ENCODE data around the gene FSIP1. TPM values are rescaled to one million over a fixed set of nuclear protein-coding genes. Genes with fewer than 3 reads are reported as not detected.

Gene FSIP1
- total RNA-seq, 2 experiments from 2014 or later, result 0.22 to 0.34 TPM

GRCh38 chr15:39605146-39605545, 177.5 kb downstream of the FSIP1 start:
- Mint-ChIP-seq H3K9me3 (no peaks in the 10 kb centered on the region), H3K27ac (no peak overlapping the region), H3K36me3 (ENCODE audit: low read depth) (no peaks in the 10 kb centered on the region), H3K27me3 (peaks cover 4% of the 10 kb centered on the region), H3K4me1 (ENCODE audit: low read depth) (no peaks in the 10 kb centered on the region), H3K4me3 (no peak overlapping the region)
- Histone ChIP-seq H3K4me3 (ENCODE audit: low read length) (no peak overlapping the region), H3K36me3 (ENCODE audit: insufficient read depth, low read length) (no peaks in the 10 kb centered on the region), H3K27ac (ENCODE audit: low read depth in 1 of 2, low read length in 2 of 2) (no peak overlapping the region), H3K4me1 (ENCODE audit: insufficient read depth, low read length) (no peaks in the 10 kb centered on the region), H3K9me3 (ENCODE audit: control insufficient read depth in 1 of 2, insufficient read depth in 1 of 2, low read length in 2 of 2) (peaks cover 6 to 11% of the 10 kb centered on the region in 2 experiments), H3K27me3 (ENCODE audit: control insufficient read depth in 1 of 2, insufficient read depth in 2 of 2, low read length in 2 of 2) (no peaks in the 10 kb centered on the region)
- no peak for DNase-seq
- CTCF ChIA-PET, result no interaction called here
- POLR2A ChIA-PET, result no interaction called here
- no peak for TF ChIP-seq CTCF (IDR thresholded peaks at IDR 0.05)
- no peak for ATAC-seq (ENCODE audit: poor library complexity)
- intact Hi-C loops (cut with DNase I, micrococcal nuclease), result no loop called here

- H3K36me3 ChIP-seq (ENCODE audit: insufficient read depth, low read length), result no peaks in the 10 kb centered on the region
- H3K9me3 ChIP-seq (ENCODE audit: control insufficient read depth in 1 of 2, insufficient read depth in 1 of 2, low read length in 2 of 2), result no peaks in the 10 kb centered on the region
- CTCF ChIA-PET, result no interaction called here
- Mint-ChIP-seq H3K27me3 (peaks cover 4% of the 10 kb centered on the region), H3K36me3 (ENCODE audit: low read depth) (no peaks in the 10 kb centered on the region), H3K4me1 (ENCODE audit: low read depth) (no peaks in the 10 kb centered on the region), H3K4me3 (no peak overlapping the region), H3K9me3 (no peaks in the 10 kb centered on the region), H3K27ac (no peak overlapping the region)
- no peak for TF ChIP-seq CTCF (IDR thresholded peaks at IDR 0.05)
- ATAC-seq (ENCODE audit: poor library complexity), result no peak
- intact Hi-C loops (cut with DNase I, micrococcal nuclease), result no loop called here
- H3K4me3 ChIP-seq (ENCODE audit: low read length), result no peak overlapping the region
- no peak overlapping the region for H3K27ac ChIP-seq (ENCODE audit: low read depth in 1 of 2, low read length in 2 of 2)
- DNase-seq, result no peak
- no peaks in the 10 kb centered on the region for H3K27me3 ChIP-seq (ENCODE audit: control insufficient read depth in 1 of 2, insufficient read depth in 2 of 2, low read length in 2 of 2)
- POLR2A ChIA-PET, result no interaction called here
- H3K4me1 ChIP-seq (ENCODE audit: insufficient read depth, low read length), result no peaks in the 10 kb centered on the region
Measured at GRCh38 chr15:39602143-39602542, 180.5 kb downstream of the FSIP1 start.

GRCh38 chr15:39599871-39600270, 182.8 kb downstream of the FSIP1 start:
- no peak for TF ChIP-seq CTCF (IDR thresholded peaks at IDR 0.05)
- no peaks in the 10 kb centered on the region for H3K36me3 Mint-ChIP-seq (ENCODE audit: low read depth)
- Histone ChIP-seq H3K27ac (ENCODE audit: low read depth in 1 of 2, low read length in 2 of 2) (no peak overlapping the region), H3K27me3 (ENCODE audit: control insufficient read depth in 1 of 2, insufficient read depth in 2 of 2, low read length in 2 of 2) (no peaks in the 10 kb centered on the region), H3K9me3 (ENCODE audit: control insufficient read depth in 1 of 2, insufficient read depth in 1 of 2, low read length in 2 of 2) (peaks cover 0 to 6% of the 10 kb centered on the region in 2 experiments), H3K36me3 (ENCODE audit: insufficient read depth, low read length) (no peaks in the 10 kb centered on the region), H3K4me3 (ENCODE audit: low read length) (no peak overlapping the region), H3K4me1 (ENCODE audit: insufficient read depth, low read length) (no peaks in the 10 kb centered on the region)
- DNase-seq (no peak), ATAC-seq (ENCODE audit: poor library complexity) (no peak)
- POLR2A ChIA-PET, result interaction anchor here (0.7 kb wide), 1 partner anchor 463 kb away, joined by 3 read pairs; no protein-coding TSS in a partner anchor
- no peak overlapping the region for H3K4me3 Mint-ChIP-seq
- H3K4me1 Mint-ChIP-seq (ENCODE audit: low read depth), result no peaks in the 10 kb centered on the region
- H3K9me3 Mint-ChIP-seq, result no peaks in the 10 kb centered on the region
- intact Hi-C loops (cut with DNase I, micrococcal nuclease), result no loop called here
- CTCF ChIA-PET, result no interaction called here
- no peak overlapping the region for H3K27ac Mint-ChIP-seq
- no peaks in the 10 kb centered on the region for H3K27me3 Mint-ChIP-seq

Data from CD4-positive, alpha-beta T cell (primary cell).